ENCODE results near the gene EPS8L2. TPM values are rescaled to one million over a fixed set of nuclear protein-coding genes. Genes with fewer than 3 reads are reported as not detected.

EPS8L2 gene
- total and polyA plus RNA-seq, 10 donors: 4.2 to 14.7 (median 7.3) TPM

- H3K4me3 ChIP-seq: peak overlapping the region in 7 of 8 donors; percentile 19 to 63 (median 31)
Observed at GRCh38 chr11:721247-721740, 15.3 kb downstream of the EPS8L2 start.

GRCh38 chr11:721741-722345 lies 15.8 kb downstream of the EPS8L2 start:
- intact Hi-C loops (cut with DNase I; ENCODE audit: low total_unique reads): loop anchor here (5.0 to 10.0 kb wide), 2 partner anchors 60 to 167 kb away; no protein-coding TSS in a partner anchor
- Histone ChIP-seq H3K4me3 (peak overlapping the region in 6 of 8 donors; percentile 19 to 63 (median 30)), H3K36me3 (no peaks in the 10 kb centered on the region), H3K27ac (peak overlapping the region in 4 of 8 donors; percentile 3 to 66 (median 24)), H3K9me3 (no peaks in the 10 kb centered on the region), H3K27me3 (replicated peaks in 1 of 7) (peaks cover 0 to 70% (median 41%) of the 10 kb centered on the region in 7 donors), H3K4me1 (peaks cover 25 to 57% (median 47%) of the 10 kb centered on the region in 6 donors)
- 9 to 19% (median 9%) methylated on average over 17 to 33 of the region's 33 CpGs for WGBS, 5 donors
- peak; percentile 9 to 67 (median 56) for TF ChIP-seq POLR2AphosphoS5 (IDR thresholded peaks at IDR 0.05)
- peak in 3 of 11 experiments; percentile 13 to 28 (median 21) for TF ChIP-seq CTCF (IDR thresholded peaks at IDR 0.05 in 8 of 11, conservative IDR thresholded peaks at IDR 0.05 in 3 of 11)
- no peak for TF ChIP-seq POLR2A (IDR thresholded peaks at IDR 0.05)
- peak; percentile 94 for DNase-seq

More at GRCh38 chr11:721247-721740, 15.3 kb downstream of the EPS8L2 start:
- peak; percentile 76 for DNase-seq
- H3K9me3 ChIP-seq: no peaks in the 10 kb centered on the region
- no peak for TF ChIP-seq POLR2AphosphoS5 (IDR thresholded peaks at IDR 0.05)
- no peak for TF ChIP-seq POLR2A (IDR thresholded peaks at IDR 0.05)
- no peak for TF ChIP-seq CTCF (IDR thresholded peaks at IDR 0.05 in 8 of 11, conservative IDR thresholded peaks at IDR 0.05 in 3 of 11)
- 8 to 31% (median 17%) methylated on average over 14 to 28 of the region's 28 CpGs for WGBS, 5 donors
- no peaks in the 10 kb centered on the region for H3K36me3 ChIP-seq
- peak overlapping the region in 1 of 8 donors; percentile 66 for H3K27ac ChIP-seq
- H3K27me3 ChIP-seq (replicated peaks in 1 of 7): peaks cover 0 to 64% (median 41%) of the 10 kb centered on the region in 7 donors
- peaks cover 20 to 52% (median 41%) of the 10 kb centered on the region in 6 donors for H3K4me1 ChIP-seq
- intact Hi-C loops (cut with DNase I; ENCODE audit: low total_unique reads): loop anchor here (5.0 to 10.0 kb wide), 2 partner anchors 59 to 166 kb away; no protein-coding TSS in a partner anchor

GRCh38 chr11:722346-722811 lies 16.3 kb downstream of the EPS8L2 start:
- WGBS, 5 donors: 55 to 70% (median 66%) methylated on average over 9 to 20 of the region's 20 CpGs
- intact Hi-C loops (cut with DNase I; ENCODE audit: low total_unique reads): loop anchor here (5.0 to 10.0 kb wide), 2 partner anchors 60 to 168 kb away; no protein-coding TSS in a partner anchor
- Histone ChIP-seq H3K9me3 (no peaks in the 10 kb centered on the region), H3K36me3 (no peaks in the 10 kb centered on the region), H3K27ac (peak overlapping the region in 3 of 8 donors; percentile 13 to 66 (median 36)), H3K4me3 (peak overlapping the region in 4 of 8 donors; percentile 26 to 63 (median 30)), H3K4me1 (peaks cover 28 to 63% (median 52%) of the 10 kb centered on the region in 6 donors), H3K27me3 (replicated peaks in 1 of 7) (peaks cover 0 to 73% (median 41%) of the 10 kb centered on the region in 7 donors)
- DNase-seq: peak; percentile 75
- no peak for TF ChIP-seq POLR2A (IDR thresholded peaks at IDR 0.05)
- no peak for TF ChIP-seq CTCF (IDR thresholded peaks at IDR 0.05 in 8 of 11, conservative IDR thresholded peaks at IDR 0.05 in 3 of 11)
- no peak for TF ChIP-seq POLR2AphosphoS5 (IDR thresholded peaks at IDR 0.05)

All from spleen (tissue), 11 donors.